GM21447 (cell line): ENCODE data around the gene ADAMTSL3.

Source experiments
- ATAC-seq: cut with Tn5 transposase; IDR thresholded peaks from one replicate; pipeline ENCODE4 v1.9.1; 2021; ENCODE audit not compliant: unreplicated experiment

Gene ADAMTSL3

GRCh38 chr15:83855956-83856355 lies 202.0 kb downstream of the ADAMTSL3 start:
- ATAC-seq = no peak

DNA sequence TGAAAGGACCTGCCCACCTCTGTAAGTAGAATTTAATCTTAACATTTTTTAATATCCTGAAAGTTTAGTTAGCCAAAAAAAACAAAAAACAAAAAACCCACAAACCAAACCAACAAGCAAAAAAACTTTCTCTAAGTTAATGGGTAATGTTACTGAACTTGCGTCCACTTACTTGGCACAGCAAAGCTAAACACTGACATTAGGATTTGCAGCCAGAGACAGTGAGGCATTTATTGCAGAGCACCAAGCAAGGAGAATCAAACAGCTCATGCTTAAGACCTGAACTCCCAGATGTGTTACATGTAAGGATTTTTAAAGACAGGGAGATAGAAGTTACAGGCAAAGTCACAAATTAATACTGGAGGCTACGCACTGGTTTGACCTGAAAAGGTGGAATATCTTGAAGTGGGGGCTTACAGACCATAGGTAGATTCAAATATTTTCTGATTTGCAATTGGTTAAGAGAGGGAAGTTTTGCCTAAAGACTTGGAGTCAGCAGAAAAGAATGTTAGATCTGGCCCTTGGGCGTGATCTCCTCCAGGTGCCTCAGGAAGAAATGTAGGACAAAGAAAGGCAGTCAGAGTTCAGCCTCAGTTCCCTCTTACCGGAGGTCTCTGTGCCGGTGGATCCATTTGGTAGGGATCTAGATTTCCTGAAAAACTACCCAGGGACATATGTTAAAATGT lies 205.0 kb downstream of the ADAMTSL3 start:
- ATAC-seq = no peak

GRCh38 chr15:83866692-83867091 lies 212.8 kb downstream of the ADAMTSL3 start:
- no peak for ATAC-seq

GRCh38 chr15:83869341-83869740 lies 215.4 kb downstream of the ADAMTSL3 start:
- ATAC-seq = no peak

DNA sequence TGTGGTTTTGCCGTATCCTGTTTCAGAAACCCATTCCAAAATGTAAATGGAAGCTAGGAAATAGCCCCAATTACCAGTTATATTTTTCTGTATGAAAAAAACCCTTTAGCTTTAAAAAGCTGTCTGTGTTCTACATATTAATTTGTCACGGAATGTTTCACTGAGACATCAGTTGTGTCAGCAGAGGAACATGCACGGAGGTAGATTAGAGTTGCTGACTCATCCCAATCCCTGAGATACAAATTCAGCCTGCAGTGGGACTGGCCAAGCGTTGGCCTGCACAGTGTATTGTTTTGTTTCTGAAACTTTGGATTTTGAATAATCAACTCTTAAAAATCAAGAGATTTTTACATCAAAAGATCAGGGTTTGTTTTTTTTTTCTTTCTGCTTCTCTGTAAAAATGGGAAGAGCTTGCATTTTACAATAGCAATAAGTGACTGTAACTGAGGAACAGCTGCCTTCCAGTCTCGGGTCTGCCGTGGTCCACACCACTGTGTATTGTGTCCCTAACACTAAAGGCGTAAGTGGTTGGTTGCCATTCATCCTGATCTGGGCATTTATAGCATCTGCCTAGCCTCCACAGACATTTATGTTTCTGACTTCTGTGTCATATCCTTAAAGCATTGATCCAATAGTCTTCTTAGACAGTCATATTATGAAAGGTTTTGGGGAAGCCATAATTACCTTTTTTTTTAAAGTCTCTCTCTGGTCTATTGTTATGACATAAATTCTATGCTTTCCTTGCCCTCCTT lies 218.1 kb downstream of the ADAMTSL3 start:
- ATAC-seq = peak; percentile 81

- no peak for ATAC-seq
Observed at GRCh38 chr15:83873966-83874365, 220.0 kb downstream of the ADAMTSL3 start.

DNA sequence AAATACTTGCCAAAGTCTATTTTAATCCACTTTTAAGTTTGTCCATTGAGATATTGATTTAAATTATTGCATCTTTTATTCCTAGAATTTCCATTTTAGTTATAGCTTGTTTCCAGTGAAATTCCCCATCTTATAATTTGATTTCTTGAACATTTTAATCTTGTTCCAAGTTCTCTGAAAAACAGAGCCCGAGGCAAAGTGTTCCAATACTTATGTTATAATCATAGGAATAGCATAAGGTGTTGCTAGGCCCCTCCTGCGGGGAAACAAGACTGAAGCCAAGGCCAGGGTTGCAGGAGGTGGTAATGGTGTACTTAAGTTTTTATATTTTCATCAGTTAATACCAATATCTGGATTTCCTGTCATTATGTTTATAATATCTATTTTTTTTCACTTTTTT lies 226.6 kb downstream of the ADAMTSL3 start:
- no peak for ATAC-seq

DNA sequence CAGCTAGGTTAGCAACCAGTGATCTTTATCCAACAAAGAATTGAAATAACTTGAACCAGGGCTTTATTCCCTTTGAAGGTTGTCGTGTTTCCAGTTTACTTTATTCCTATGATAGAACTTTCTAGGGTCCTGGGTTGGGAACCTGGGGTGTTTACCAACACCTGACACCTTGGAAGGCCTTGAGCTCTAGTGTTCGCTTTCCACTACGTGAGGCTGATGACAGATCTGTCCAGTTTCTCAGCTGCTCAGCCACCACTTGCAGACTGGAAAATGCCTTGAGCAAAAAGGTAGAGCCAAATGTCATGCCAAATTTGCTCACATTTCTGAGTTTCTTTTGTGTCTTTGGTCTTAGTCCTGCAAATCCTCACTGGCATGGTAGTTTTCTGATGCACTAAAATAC lies 227.2 kb downstream of the ADAMTSL3 start:
- no peak for ATAC-seq

DNA sequence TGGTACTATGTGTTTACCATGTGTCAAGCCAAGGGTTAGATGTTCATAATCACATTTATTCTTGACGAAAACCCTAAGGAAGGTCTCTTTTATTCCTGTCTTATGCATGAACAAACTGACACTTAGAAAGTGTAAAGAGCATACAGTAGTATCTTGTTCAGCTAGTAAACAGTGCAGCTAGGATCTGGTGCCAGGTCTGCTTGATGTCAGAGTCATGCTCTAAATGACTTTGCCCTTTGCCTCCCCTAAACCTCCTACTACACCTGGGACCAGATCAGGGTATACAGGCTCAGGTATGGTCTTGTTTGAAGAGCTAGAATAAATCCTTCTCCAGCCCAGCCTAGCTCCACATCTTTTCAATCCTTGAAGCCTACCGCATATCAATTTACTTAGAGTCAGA lies 232.4 kb downstream of the ADAMTSL3 start:
- ATAC-seq = no peak

DNA sequence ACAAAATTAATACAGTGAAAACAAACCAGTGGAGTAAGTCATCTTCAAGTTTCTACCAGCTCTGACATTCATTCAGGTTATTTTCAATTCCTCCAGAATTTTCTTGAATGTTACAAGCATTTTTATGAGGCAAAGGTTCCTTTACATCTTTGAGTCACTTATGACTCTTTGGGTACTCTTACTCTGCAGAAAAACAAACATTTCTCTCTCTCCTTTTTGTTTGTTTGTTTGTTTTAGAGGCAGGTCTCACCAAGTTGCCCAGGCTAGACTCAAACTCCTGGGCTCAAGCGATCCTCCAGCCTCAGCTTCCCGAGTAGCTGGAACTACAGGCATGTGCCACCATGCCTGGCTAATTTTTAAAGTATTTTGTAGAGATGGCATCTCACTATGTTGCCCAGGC lies 233.5 kb downstream of the ADAMTSL3 start:
- ATAC-seq = no peak

GRCh38 chr15:83887961-83888360 lies 234.0 kb downstream of the ADAMTSL3 start:
- ATAC-seq = no peak

- ATAC-seq = no peak
Observed at GRCh38 chr15:83889995-83890394, 236.1 kb downstream of the ADAMTSL3 start.

GRCh38 chr15:83890587-83890986 lies 236.7 kb downstream of the ADAMTSL3 start:
- no peak for ATAC-seq

- ATAC-seq = no peak
Observed at GRCh38 chr15:83892498-83892897, 238.6 kb downstream of the ADAMTSL3 start.

- ATAC-seq = no peak
Observed at GRCh38 chr15:83893308-83893707, 239.4 kb downstream of the ADAMTSL3 start.

- no peak for ATAC-seq
Observed at GRCh38 chr15:83897037-83897436, 243.1 kb downstream of the ADAMTSL3 start.

GRCh38 chr15:83898361-83898760 lies 244.4 kb downstream of the ADAMTSL3 start:
- no peak for ATAC-seq

- no peak for ATAC-seq
Observed at GRCh38 chr15:83899670-83900069, 245.7 kb downstream of the ADAMTSL3 start.

DNA sequence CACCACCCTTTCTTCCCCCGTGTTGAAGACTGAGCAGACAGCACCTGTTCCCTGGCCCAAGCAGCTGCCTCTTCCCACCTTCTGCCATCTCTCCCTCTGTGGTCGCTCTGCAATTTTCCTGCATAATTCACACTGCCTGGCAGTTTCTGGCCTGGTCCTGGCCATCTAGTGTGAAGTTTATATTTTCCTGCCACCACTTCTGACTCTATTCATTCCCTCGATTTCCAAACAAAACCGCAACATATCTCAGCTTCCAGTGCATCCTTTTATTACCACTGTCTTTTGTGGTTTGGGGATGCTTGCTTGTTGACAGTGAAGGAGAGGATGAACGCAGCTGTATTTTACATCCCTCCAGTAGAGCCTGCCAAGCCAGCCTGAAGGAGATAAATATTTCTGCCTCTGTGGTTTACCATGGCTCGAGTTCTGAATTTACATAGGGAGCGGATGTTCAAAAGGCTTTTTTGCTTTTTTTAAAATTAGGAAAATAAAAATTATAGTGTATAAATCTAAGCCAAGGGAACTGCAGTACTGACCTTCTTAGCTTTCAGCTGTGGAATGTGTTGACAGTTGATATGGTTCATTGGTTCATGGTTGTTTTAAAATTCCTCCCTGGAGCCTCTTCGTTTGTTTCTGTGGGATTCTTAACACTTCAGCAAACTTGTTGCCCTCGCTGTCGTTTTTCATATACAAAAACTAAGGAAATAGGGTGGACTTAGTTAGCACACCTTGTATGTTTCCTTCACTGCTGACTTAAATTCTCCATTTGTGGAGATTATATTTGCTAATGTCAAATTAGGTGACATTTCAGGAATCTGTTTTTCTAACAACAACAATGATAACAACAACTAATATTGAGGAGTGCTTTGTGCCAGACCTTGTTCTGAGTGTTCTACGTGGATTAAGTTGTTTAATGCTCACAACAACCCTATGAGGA lies 250.5 kb downstream of the ADAMTSL3 start:
- ATAC-seq = no peak

DNA sequence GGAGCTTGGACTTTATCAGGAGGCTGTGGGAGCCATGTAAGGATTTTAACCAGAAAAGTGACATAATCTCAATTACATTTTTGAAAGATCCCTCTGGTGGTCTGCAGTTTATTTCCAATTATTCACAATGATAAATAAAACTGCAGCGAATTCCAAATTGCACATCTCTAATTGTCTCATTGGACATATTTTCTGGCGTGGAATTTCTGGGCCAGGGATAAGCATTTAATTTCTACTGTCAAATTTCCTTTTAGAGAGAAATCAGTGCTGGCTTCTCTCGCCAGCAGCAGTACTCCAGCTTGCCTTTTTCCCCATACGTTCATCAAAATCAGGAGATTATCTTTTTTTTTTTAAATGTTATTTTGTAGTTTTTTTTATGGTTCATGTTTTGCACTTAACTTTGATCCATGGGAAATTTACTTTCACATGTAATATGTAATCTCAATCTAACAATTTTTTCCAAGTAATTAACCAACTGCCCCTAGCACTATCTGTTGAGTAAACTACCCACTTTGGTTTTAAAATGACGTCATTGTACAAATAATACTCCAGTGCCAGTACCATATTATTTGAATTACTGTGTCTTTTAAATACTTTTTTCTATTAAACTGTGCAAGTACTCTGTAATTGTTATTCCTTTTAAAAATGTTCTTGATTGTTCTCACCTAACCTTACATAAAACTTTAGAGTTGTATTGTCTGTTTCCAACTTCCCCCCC lies 251.8 kb downstream of the ADAMTSL3 start:
- no peak for ATAC-seq

GRCh38 chr15:83911345-83911744 lies 257.4 kb downstream of the ADAMTSL3 start:
- ATAC-seq = no peak
